Neural cell (in vitro differentiated cells): ENCODE measurements around the gene AGO3. TPM values are rescaled to one million over a fixed set of nuclear protein-coding genes. Genes with fewer than 3 reads are reported as not detected.

Experiments
- H2AFZ ChIP-seq: fragments of 200-600, 300-800 bp; sonication (generic), shearing (Covaris generic); 2 replicates; pipeline ENCODE4 v1.6.0; 2014; ENCODE audit warnings: low read depth, mild to moderate bottlenecking, antibody characterized with exemption, low read length, moderate library complexity
- H3F3A ChIP-seq: fragments of 200-600 bp; shearing (Covaris generic); 2 replicates; pipeline ENCODE4 v1.6.1; 2016; ENCODE audit warnings: mild to moderate bottlenecking, moderate library complexity, mixed read lengths, antibody characterized with exemption, low read length; ENCODE audit not compliant: insufficient read depth, poor library complexity, severe bottlenecking
- H3K27ac ChIP-seq: fragments of 200-600, 300-800 bp; sonication (generic), shearing (Covaris generic); 2 replicates; pipeline ENCODE4 v1.5.1; 2014; ENCODE audit warnings: mild to moderate bottlenecking, low read length, moderate library complexity
- H3K27me3 ChIP-seq: fragments of 300-800, 200-600 bp; sonication (generic), shearing (Covaris generic); 2 replicates; pipeline ENCODE4 v1.6.0; 2014; ENCODE audit warnings: mild to moderate bottlenecking, low read depth, low read length, moderate library complexity; ENCODE audit not compliant: insufficient read depth
- H3K36me3 ChIP-seq: fragments of 300-800, 200-600 bp; sonication (generic), shearing (Covaris generic); 2 replicates; pipeline ENCODE4 v1.5.1; 2014; ENCODE audit warnings: mild to moderate bottlenecking, antibody characterized with exemption, low read length, moderate library complexity; ENCODE audit not compliant: insufficient read depth
- H3K4me2 ChIP-seq: fragments of 300-800, 200-600 bp; sonication (generic), shearing (Covaris generic); 2 replicates; pipeline ENCODE4 v1.6.0; 2014; ENCODE audit warnings: mild to moderate bottlenecking, low read length
- H3K4me3 ChIP-seq: fragments of 300-800, 200-600 bp; sonication (generic), shearing (Covaris generic); 2 replicates; pipeline ENCODE4 v1.5.1; 2014; ENCODE audit warnings: mild to moderate bottlenecking, low read length, moderate library complexity
- H3K79me2 ChIP-seq: fragments of 200-600 bp; shearing (Covaris generic); replicated peaks from 2 replicates; pipeline ENCODE4 v1.6.0; 2014; ENCODE audit warnings: mild to moderate bottlenecking, low read length, moderate library complexity; ENCODE audit not compliant: insufficient read depth
- H3K9ac ChIP-seq: fragments of 300-800, 200-600 bp; sonication (generic), shearing (Covaris generic); 2 replicates; pipeline ENCODE4 v1.6.1; 2016; ENCODE audit warnings: mild to moderate bottlenecking, low read length, mixed read lengths
- H3K9me2 ChIP-seq: fragments of 200-600 bp; shearing (Covaris generic); 2 replicates; pipeline ENCODE4 v1.6.1; 2016; ENCODE audit warnings: mild to moderate bottlenecking, low read length, mixed read lengths; ENCODE audit not compliant: insufficient read depth
- H3K9me3 ChIP-seq: fragments of 200-600, 300-800 bp; sonication (generic), shearing (Covaris generic); 2 replicates; pipeline ENCODE4 v1.6.1; 2016; ENCODE audit warnings: mild to moderate bottlenecking, mixed run types, low read length, moderate library complexity, mixed read lengths
- H4K20me1 ChIP-seq: fragments of 200-600 bp; shearing (Covaris generic); 2 replicates; pipeline ENCODE4 v1.6.1; 2016; ENCODE audit warnings: mild to moderate bottlenecking, mixed run types; ENCODE audit not compliant: insufficient read depth
- CTCF ChIP-seq: fragments of 450-650 bp; IDR thresholded peaks from 2 replicates; pipeline ENCODE4 v1.5.1; 2014; ENCODE audit warnings: antibody characterized with exemption, mild to moderate bottlenecking, moderate library complexity; ENCODE audit not compliant: poor library complexity, severe bottlenecking
- EP300 ChIP-seq: fragments of 450-650 bp; conservative IDR thresholded peaks from 2 replicates; pipeline ENCODE4 v1.6.1; 2014; ENCODE audit warnings: antibody characterized with exemption, mild to moderate bottlenecking, moderate library complexity; ENCODE audit not compliant: poor library complexity, severe bottlenecking
- EZH2 ChIP-seq: fragments of 200-600, 300-800 bp; shearing (Covaris generic), sonication (generic); IDR thresholded peaks from 2 replicates; pipeline ENCODE4 v1.6.1; 2014; ENCODE audit warnings: antibody characterized with exemption, low read length, borderline replicate concordance, mild to moderate bottlenecking; ENCODE audit not compliant: insufficient read depth, poor library complexity, severe bottlenecking
- MXI1 ChIP-seq: fragments of 450-650 bp; conservative IDR thresholded peaks from 2 replicates; pipeline ENCODE4 v1.6.1; 2014; ENCODE audit warnings: antibody characterized with exemption, mild to moderate bottlenecking; ENCODE audit not compliant: poor library complexity, severe bottlenecking
- POLR2AphosphoS5 ChIP-seq: IDR thresholded peaks from 2 replicates; pipeline ENCODE4 v1.6.1; 2012
- RAD21 ChIP-seq: fragments of 450-650 bp; conservative IDR thresholded peaks from 2 replicates; pipeline ENCODE4 v1.6.1; 2014; ENCODE audit warnings: antibody characterized with exemption, mild to moderate bottlenecking, moderate library complexity
- REST ChIP-seq: IDR thresholded peaks from 2 replicates; pipeline ENCODE4 v1.6.1; 2012; ENCODE audit warnings: borderline replicate concordance
- SMC3 ChIP-seq: fragments of 450-650 bp; conservative IDR thresholded peaks from 2 replicates; pipeline ENCODE4 v1.6.1; 2014; ENCODE audit warnings: antibody characterized with exemption, mild to moderate bottlenecking, moderate library complexity; ENCODE audit not compliant: poor library complexity
- TAF1 ChIP-seq: IDR thresholded peaks from 2 replicates; pipeline ENCODE4 v1.6.1; 2012; ENCODE audit warnings: low read depth
- polyA plus RNA-seq: library from polyadenylated mRNA; depleted of rRNA; stranded (reverse); fragments of >200 nt; gene quantifications from 2 replicates; pipeline ENCODE4 v1.2.3, GENCODE V29; 2014

The AGO3 gene
- polyA plus RNA-seq, 1 donor from 2014 or later = 9.4 TPM

- H2AFZ ChIP-seq = no peak overlapping the region
- no peaks in the 10 kb centered on the region for H3K27me3 ChIP-seq
- H3K36me3 ChIP-seq = peaks cover 15% of the 10 kb centered on the region
- H3K27ac ChIP-seq = no peak overlapping the region
- no peaks in the 10 kb centered on the region for H3K9me2 ChIP-seq
- H3K9me3 ChIP-seq = no peaks in the 10 kb centered on the region
- H3K4me3 ChIP-seq = no peak overlapping the region
- no peaks in the 10 kb centered on the region for H3K79me2 ChIP-seq
- no peaks in the 10 kb centered on the region for H3F3A ChIP-seq
- H3K4me2 ChIP-seq = no peak overlapping the region
- H3K9ac ChIP-seq = no peak overlapping the region
- no peaks in the 10 kb centered on the region for H4K20me1 ChIP-seq
- TF ChIP-seq REST = no peak
- no peak for TF ChIP-seq POLR2AphosphoS5
- no peak for TF ChIP-seq TAF1
- no peak for TF ChIP-seq SMC3
- TF ChIP-seq MXI1 = no peak
- no peak for TF ChIP-seq EZH2
- no peak for TF ChIP-seq EP300
- TF ChIP-seq CTCF = no peak
- TF ChIP-seq RAD21 = no peak
These were observed 29.7 kb upstream of the AGO3 start for GRCh38 chr1:35901235-35901634.

DNA sequence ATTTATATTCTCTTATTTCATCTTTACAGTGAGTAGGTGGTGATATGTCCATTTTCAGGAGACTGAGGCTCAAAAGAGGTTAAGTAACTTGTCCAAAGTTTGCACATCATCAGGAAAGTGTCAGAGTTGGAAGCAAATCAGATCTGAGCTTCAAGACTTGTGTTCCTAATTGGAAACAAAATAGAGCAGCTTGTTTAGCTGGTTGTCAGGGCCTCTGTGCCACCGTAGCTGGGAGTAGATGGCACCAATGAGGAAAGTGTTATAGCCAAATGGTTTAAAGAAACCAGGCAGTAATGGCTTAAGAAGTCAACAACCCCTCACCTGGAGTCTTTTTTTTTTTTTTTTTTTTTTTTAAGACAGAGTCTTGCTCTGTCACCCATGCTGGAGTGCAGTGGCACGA, 28.2 kb upstream of the AGO3 start:
- H3F3A ChIP-seq = no peaks in the 10 kb centered on the region
- no peak overlapping the region for H3K9ac ChIP-seq
- H2AFZ ChIP-seq = no peak overlapping the region
- H3K9me3 ChIP-seq = no peaks in the 10 kb centered on the region
- no peaks in the 10 kb centered on the region for H4K20me1 ChIP-seq
- peaks cover 15% of the 10 kb centered on the region for H3K36me3 ChIP-seq
- H3K27me3 ChIP-seq = no peaks in the 10 kb centered on the region
- H3K27ac ChIP-seq = no peak overlapping the region
- TF ChIP-seq EP300 (no peak), POLR2AphosphoS5 (no peak), SMC3 (no peak), MXI1 (no peak), CTCF (no peak), REST (no peak)
- no peaks in the 10 kb centered on the region for H3K9me2 ChIP-seq
- H3K79me2 ChIP-seq = no peaks in the 10 kb centered on the region
- no peak overlapping the region for H3K4me2 ChIP-seq
- H3K4me3 ChIP-seq = no peak overlapping the region
